Vein endothelial cell (primary cell): Measurements from ENCODE around the gene CXCR2. TPM values are rescaled to one million over a fixed set of nuclear protein-coding genes. Genes with fewer than 3 reads are reported as not detected.

ENCODE experiments used
- total RNA-seq: library from RNA; depleted of rRNA; stranded (reverse); fragments of >200 nt; gene quantifications from 2 replicates; pipeline ENCODE4 v1.2.3, GENCODE V29; 2012

Gene CXCR2
- not detected in 2 replicates for total RNA-seq

GRCh38 chr2:218125626-218126080, at the start of gene CXCR2:
TSS of gene CXCR2 (plus strand) at chr2:218126028. CDS start at chr2:218134802, 8,774 bp downstream.

DNA sequence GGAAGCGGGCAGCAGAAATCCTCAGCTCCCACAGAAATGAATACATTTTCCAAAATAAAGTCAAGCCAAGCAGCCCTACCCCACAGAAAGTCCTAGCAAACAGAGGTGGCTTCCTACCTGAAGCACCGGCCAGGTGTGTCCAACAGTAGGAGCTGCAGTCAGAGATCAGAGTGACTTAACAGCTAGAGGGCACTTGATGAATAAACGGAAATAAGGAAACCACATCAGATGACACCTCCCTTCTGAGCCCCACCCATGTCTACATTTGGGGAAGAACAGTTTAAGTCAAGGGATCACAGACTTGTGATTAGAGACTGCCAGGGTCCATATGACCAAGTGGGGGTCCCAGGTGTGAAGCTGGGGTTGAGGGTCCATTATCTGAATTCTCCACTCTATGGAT, 41.0 kb downstream of the CXCR2 start, which contains the start of gene CXCR1:
Gene CXCR1, minus strand, starts transcription at position 172 of the 400 bp plus-strand sequence. CDS start 1,751 bp downstream, outside the sequence.

Other genes starting within 250 kb of the CXCR2 start
- gene TNS1, start 123.0 kb upstream of the CXCR2 start, total RNA-seq, result 25.7 and 35.3 TPM in 2 replicates
- gene RUFY4, start 56.8 kb upstream of the CXCR2 start, total RNA-seq, result 0.29 TPM in 1 of 2 replicates, not detected in the other
- gene CXCR1, start 40.9 kb downstream of the CXCR2 start, total RNA-seq, result not detected in 2 replicates
- gene ARPC2, start 91.2 kb downstream of the CXCR2 start, total RNA-seq, result 459 and 566 TPM in 2 replicates
- gene GPBAR1, start 135.0 kb downstream of the CXCR2 start, total RNA-seq, result 0.10 and 0.33 TPM in 2 replicates
- 84.7 and 87.2 TPM in 2 replicates for gene AAMP, start 144.1 kb downstream of the CXCR2 start, total RNA-seq
- 20.6 and 21.9 TPM in 2 replicates for gene PNKD, start 144.5 kb downstream of the CXCR2 start, total RNA-seq
- 132 and 142 TPM in 2 replicates for gene TMBIM1, start 166.5 kb downstream of the CXCR2 start, total RNA-seq
- gene CATIP, start 230.8 kb downstream of the CXCR2 start, total RNA-seq, result not detected in 2 replicates